Inflammatory macrophage treated with lipopolysaccharide for 1 hour (primary cell): ENCODE data around the gene HRH1.
A peak's percentile ranks its signal among the peaks of the same experiment; 100 is the strongest.
"Not testable (repeated sequence)": the region's sequence is repeated elsewhere in the genome, so short reads cannot be mapped to it uniquely, and the experiment has no call there.

Experiments
- DNase-seq, 2 donors: peaks; one replicate each; pipeline ENCODE4 v3.0.0-alpha.2; 2020 to 2022

The HRH1 gene

DNA sequence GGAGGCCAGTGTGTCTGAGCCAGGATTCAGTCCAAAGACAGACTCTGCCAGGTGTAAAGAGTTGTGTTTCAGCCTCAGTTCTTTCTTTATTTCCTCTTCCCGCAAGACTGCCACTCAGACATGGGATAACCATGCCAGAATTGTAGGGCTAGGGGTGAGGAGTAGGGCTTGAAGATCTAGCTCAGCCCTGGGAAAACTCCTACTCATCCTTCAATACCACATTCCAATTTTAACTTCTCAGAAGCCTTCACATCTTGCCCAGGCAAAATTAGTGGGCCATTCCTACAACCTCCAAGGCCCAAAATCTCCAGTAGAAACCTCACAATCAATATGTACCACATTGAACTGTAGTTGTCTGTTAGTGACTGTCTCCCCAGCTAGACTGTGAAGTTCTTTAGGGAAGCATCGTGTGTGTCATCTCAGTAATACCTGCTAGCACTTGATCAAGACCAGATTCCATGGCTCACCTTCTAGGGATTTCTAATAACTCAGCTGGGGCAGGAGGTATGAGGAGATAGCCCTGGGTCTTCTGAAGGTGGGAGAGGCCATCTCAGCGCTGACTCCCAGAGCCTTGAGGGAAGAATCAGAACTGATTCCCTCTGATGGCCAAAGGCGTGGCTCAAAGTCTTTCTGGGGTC lies 19.7 kb downstream of the HRH1 start:
- DNase-seq: no peak

DNA sequence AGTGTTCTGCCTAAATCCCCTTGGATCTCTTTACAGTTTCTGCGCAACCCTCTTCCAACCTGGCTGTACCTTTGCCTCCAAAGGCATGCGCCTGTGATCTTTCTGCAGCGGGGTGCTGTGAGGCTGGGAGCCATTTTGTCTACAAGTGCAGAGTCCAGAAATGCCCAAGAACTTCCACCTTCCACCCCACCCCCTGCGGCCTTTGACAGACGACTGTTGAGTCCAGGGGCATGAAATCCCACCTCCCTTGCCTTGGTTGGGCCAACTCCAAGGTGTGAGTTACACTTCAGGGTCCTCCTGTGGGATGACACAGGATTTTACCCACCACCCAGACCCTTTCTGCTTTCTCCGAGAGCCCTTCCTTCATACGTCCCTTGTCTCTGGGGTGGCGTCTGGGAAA lies 24.1 kb downstream of the HRH1 start:
- DNase-seq: no peak

DNA sequence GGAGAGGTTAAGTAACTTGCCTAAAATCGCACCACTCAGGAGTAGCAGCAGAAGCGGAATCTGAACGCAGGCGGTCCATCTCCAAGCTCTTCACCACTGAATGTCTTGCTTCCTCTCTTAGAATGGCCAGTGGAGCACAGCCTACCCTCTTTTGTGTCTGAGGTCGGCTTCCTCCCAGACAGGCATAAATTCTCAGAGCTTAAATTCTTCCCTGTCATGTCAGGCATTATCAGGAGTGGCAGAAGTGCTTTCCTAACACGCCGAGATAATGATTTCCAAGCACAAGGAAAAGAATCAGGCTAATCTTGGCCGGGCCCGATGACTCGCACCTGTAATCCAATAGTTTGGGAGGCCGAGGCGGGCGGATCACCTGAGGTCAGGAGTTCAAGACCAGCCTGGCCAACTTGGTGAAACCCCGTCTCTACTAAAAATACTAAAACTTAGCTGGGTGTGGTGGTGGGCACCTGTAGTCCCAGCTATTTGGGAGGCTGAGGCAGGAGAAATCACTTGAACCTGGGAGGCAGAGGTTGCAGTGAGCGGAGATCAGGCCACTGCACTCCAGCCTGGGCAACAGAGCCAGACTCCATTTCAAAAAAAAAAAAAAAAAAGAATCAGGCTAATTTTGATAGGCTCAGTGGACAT lies 30.2 kb downstream of the HRH1 start:
- not testable (repeated sequence) for DNase-seq

- no peak for DNase-seq
Observed at GRCh38 chr3:11185144-11185543, 30.9 kb downstream of the HRH1 start.

GRCh38 chr3:11185564-11186317 lies 31.4 kb downstream of the HRH1 start:
- no peak for DNase-seq

DNA sequence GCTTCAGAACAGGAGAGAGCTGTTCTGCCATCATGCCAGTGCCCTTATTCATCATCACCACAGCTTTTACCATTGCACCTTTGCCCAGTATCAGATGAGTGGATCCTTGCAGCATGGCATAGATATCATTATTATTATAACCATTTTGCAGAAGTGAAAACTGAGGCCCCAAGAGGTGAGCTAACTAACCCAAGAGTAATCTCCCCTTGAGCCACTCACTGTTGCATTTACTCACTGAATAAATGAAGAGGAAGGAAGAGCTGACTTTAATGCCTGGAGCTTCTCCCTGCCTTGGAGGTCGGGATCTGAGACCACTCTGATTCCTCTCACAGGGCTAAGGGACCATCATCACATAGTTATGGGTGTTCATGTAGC lies 32.0 kb downstream of the HRH1 start:
- no peak for DNase-seq

- no peak for DNase-seq
Observed at GRCh38 chr3:11186771-11187191, 32.5 kb downstream of the HRH1 start.

- DNase-seq: no peak
Observed at GRCh38 chr3:11187681-11188080, 33.4 kb downstream of the HRH1 start.

GRCh38 chr3:11188231-11188630 lies 33.9 kb downstream of the HRH1 start:
- no peak for DNase-seq

DNA sequence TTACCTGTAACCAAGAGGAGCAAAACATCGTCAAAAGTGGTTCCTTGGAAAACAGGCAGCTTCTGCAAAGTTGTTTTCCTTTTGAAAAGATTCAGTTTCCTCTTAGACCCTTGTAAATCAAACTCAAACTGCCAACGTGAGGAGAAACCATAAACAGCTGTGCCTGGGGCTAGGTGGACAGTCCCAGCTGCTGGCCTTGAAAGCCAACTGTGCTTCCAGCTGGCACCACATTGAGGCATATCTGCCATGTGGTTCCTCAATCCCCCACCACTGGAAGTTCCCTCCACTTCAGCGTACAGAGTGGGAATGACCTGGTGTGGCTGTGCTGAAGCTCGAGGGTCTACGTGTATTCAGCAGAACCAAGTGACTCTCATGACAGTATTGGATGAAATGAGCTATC lies 40.9 kb downstream of the HRH1 start:
- peak in 1 of 2 donors; percentile 11 for DNase-seq

DNA sequence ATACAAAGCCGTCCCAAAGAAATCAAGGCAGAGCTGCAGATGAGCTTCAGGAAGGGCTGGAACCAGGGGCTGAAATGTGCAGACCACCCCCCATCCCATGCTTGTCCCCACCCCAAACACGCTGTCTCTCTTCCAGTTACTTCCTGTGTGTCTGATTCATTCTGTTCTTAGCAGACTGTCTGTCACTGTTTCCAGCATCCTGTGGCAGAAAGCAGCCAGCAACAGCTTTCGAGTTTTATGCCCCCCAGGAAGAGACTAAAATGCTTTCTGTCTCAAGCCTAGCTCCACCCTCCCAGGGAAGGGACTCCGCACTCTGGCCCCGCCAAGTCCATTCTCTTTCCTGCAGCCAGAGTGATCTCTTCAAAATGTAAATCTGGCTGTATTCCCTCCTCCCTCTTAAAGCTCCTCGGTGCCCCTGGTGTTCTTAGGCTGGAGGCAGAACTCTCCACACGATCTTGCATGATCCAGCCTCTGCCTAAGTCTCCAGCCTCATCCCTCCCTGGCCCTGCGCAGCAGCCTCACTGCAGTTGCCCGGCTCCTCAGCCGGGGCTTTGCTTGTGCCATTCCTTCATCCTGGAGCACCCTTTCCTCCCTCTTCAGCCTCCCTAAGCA lies 41.5 kb downstream of the HRH1 start:
- no peak for DNase-seq

DNA sequence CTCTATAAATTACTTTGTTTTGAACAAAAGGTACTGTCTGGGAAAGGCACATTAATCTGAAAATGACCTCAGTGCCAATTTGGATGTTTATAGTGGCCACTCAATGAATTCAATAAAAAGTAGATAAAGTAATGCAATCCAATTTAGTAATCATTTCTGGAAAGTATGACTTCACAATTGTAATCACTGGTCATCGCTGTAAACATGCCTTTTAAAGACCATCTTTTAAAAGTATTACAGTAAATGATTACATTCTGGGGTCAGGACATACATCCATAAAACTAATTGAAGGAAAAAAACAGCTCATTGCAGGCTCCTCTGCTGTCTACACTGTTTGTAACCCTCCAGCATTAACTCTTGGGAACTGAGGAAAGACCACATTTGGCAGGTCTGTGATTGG lies 43.2 kb downstream of the HRH1 start:
- DNase-seq: no peak

GRCh38 chr3:11198070-11198469 lies 43.8 kb downstream of the HRH1 start:
- no peak for DNase-seq

GRCh38 chr3:11198495-11198894 lies 44.2 kb downstream of the HRH1 start:
- no peak for DNase-seq

DNA sequence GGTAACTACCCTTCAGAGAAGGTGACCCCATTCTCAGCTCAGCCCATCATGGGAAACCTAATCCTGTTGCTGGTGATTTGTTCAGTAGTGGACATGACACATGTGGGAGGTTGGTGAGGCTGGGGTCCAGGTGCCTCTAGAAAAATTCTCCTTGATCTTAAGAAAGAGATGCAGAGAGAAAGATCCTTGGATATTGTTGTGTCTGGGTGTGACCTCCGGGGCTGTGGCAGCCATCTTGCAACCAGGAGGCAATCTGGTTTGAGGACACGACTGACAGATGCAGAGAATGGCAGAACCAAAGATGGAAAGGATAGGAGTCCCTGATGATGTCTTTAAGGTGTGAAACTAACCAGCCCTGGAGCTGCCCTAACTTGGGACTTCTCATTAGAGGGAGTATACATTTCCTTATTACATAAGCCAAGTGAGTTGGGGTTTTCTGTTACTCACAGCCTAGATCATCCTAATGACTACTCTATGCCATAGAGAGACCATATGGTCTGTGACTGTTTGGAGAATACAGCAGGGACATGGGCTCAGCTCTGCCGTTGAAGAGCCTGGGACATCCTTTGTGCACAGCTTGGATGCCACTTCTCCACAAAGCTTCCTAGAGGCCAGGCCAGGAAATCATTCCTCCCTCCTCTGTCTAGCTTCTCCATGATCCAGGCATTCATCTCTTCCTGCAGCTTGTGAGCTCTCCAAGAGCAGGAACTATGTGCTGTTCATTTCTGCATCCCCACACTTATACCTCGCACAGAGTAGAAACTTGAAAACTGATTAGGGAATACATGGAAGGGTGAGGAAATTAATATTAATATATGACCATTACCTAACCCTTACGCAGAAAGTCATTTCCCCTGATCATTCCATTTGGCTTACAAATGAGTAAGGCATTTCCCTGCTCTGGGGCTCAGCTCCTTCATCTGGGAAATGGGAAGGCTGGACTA lies 45.9 kb downstream of the HRH1 start:
- peak; percentile 41 to 63 for DNase-seq

DNA sequence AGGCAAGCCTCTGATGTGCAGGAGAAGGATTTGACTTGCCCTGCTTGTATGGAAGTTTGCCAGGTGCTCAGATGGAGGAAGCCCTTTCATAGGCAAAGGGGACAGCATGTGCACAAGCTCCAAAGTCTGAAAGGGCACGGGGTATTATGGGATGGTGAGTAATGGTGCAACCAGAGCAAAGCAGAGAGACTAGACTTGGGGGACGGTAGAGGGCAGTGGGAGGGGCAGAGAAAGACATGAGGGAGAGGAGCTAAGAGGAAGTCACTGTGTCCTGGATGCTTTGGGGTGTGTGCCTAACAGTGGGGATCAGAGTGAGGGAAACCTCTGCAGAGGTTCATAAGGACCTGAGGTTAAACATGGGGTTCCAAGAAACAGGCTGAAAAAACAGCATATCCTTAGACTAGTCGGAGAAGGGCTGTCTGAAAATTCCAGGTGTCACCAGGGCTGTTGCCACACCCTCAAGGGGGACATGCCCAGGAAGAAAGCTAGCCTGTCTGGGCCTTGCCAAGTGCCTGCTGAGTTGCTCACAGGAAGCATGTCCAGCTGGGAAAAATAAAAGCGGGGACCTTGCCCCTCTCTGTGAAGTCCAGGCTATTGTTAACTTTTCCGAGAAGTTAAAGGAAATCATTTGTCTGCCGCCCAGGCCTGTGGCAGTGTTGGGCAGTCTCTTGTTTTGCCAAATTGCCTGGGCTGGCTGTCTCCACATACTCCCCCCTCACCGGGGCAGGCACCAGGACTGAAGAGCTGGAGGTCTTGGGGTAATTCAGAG lies 47.1 kb downstream of the HRH1 start:
- no peak for DNase-seq

GRCh38 chr3:11203961-11204360 lies 49.7 kb downstream of the HRH1 start:
- DNase-seq: no peak

- no peak for DNase-seq
Observed at GRCh38 chr3:11204697-11205348, 50.5 kb downstream of the HRH1 start.

GRCh38 chr3:11205881-11206280 lies 51.6 kb downstream of the HRH1 start:
- not testable (repeated sequence) for DNase-seq

GRCh38 chr3:11206316-11206715 lies 52.0 kb downstream of the HRH1 start:
- no peak for DNase-seq

DNA sequence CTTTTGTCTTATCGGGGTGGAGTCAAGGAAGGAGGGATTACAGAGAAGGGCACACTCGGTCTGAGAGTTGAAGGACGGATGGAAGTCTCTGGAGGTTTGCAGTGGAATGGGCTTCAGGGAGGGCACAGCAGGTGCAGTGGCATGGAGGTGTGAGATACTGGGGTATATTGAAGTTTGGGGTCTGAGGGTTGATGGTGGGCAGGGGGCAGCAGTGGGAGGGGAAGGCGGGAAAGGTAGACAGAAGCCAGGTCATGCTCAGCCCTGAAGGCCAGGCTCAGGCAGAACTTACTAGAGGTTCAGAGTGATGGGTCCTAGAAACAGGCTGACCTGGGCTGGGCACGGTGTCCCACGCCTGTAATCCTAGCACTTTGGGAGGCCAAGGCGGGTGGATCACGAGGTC lies 52.7 kb downstream of the HRH1 start:
- DNase-seq: no peak
